HL-60 (cell line): Measurements from ENCODE around the gene DIP2A.

ENCODE experiments used
- DNase-seq, 2 experiments: peaks; one replicate each; pipeline ENCODE4 v3.0.0-alpha.2; 2010 to 2020; ENCODE audit warnings: low read depth in 1 of 2, low spot score in 1 of 2
- H3K27ac ChIP-seq: fragments of 250-450 bp; sonication (Bioruptor Pico); replicated peaks from 2 replicates; pipeline ENCODE4 v1.5.1; 2020; ENCODE audit warnings: mild to moderate bottlenecking, moderate library complexity
- H3K27me3 ChIP-seq: fragments of 250-450 bp; sonication (Bioruptor Pico); 2 replicates; pipeline ENCODE4 v1.5.1; 2021; ENCODE audit warnings: mild to moderate bottlenecking, moderate library complexity; ENCODE audit not compliant: insufficient read depth, poor library complexity, severe bottlenecking
- H3K4me3 ChIP-seq: replicated peaks from 2 replicates; pipeline ENCODE4 v1.5.1; 2011; ENCODE audit warnings: mild to moderate bottlenecking, control low read depth, low read length; ENCODE audit not compliant: insufficient read depth
- GABPA ChIP-seq: IDR thresholded peaks from 2 replicates; pipeline ENCODE4 v1.6.1; 2012; ENCODE audit warnings: low read depth
- POLR2AphosphoS5 ChIP-seq: IDR thresholded peaks from 2 replicates; pipeline ENCODE4 v1.6.1; 2012; ENCODE audit warnings: low read depth
- SPI1 ChIP-seq: IDR thresholded peaks from 2 replicates; pipeline ENCODE4 v1.6.1; 2012; ENCODE audit warnings: low read depth, mild to moderate bottlenecking, borderline replicate concordance
- TF ChIP-seq, protein P1 (sequence below): IDR thresholded peaks from 2 replicates; pipeline ENCODE4 v1.6.1; 2012; ENCODE audit warnings: low read depth; ENCODE audit not compliant: insufficient replicate concordance
- TF ChIP-seq, protein P2 (sequence below): IDR thresholded peaks from one replicate; pipeline ENCODE4 v1.5.1; 2011; ENCODE audit warnings: low read length, control low read depth, inconsistent platforms; ENCODE audit not compliant: insufficient read depth

DIP2A gene

DNA sequence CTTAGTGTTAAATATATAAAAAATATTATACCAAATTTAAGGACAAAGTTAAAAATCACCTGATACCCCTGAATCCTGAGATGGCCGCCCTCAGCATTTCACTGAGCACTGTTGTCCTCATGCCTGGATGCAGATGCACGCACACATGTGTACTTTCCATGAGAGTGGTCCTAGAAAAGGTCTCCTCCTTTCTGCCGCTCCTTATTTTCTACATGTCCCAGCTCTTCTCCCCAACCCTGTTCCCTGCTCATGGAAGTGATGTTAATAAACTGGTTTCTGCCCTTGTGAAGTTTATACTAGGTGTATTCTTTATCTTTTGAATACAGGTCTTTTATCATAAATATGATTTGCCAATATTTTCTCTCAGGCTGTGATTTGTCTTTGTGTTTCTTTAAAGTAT lies 32.9 kb downstream of the DIP2A start:
- no peak for DNase-seq
- TF ChIP-seq, protein P1, sequence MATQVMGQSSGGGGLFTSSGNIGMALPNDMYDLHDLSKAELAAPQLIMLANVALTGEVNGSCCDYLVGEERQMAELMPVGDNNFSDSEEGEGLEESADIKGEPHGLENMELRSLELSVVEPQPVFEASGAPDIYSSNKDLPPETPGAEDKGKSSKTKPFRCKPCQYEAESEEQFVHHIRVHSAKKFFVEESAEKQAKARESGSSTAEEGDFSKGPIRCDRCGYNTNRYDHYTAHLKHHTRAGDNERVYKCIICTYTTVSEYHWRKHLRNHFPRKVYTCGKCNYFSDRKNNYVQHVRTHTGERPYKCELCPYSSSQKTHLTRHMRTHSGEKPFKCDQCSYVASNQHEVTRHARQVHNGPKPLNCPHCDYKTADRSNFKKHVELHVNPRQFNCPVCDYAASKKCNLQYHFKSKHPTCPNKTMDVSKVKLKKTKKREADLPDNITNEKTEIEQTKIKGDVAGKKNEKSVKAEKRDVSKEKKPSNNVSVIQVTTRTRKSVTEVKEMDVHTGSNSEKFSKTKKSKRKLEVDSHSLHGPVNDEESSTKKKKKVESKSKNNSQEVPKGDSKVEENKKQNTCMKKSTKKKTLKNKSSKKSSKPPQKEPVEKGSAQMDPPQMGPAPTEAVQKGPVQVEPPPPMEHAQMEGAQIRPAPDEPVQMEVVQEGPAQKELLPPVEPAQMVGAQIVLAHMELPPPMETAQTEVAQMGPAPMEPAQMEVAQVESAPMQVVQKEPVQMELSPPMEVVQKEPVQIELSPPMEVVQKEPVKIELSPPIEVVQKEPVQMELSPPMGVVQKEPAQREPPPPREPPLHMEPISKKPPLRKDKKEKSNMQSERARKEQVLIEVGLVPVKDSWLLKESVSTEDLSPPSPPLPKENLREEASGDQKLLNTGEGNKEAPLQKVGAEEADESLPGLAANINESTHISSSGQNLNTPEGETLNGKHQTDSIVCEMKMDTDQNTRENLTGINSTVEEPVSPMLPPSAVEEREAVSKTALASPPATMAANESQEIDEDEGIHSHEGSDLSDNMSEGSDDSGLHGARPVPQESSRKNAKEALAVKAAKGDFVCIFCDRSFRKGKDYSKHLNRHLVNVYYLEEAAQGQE, result no peak
- TF ChIP-seq POLR2AphosphoS5 (no peak), GABPA (no peak), SPI1 (no peak)
- TF ChIP-seq, protein P2, sequence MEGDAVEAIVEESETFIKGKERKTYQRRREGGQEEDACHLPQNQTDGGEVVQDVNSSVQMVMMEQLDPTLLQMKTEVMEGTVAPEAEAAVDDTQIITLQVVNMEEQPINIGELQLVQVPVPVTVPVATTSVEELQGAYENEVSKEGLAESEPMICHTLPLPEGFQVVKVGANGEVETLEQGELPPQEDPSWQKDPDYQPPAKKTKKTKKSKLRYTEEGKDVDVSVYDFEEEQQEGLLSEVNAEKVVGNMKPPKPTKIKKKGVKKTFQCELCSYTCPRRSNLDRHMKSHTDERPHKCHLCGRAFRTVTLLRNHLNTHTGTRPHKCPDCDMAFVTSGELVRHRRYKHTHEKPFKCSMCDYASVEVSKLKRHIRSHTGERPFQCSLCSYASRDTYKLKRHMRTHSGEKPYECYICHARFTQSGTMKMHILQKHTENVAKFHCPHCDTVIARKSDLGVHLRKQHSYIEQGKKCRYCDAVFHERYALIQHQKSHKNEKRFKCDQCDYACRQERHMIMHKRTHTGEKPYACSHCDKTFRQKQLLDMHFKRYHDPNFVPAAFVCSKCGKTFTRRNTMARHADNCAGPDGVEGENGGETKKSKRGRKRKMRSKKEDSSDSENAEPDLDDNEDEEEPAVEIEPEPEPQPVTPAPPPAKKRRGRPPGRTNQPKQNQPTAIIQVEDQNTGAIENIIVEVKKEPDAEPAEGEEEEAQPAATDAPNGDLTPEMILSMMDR, result no peak
- Histone ChIP-seq H3K27ac (no peak overlapping the region), H3K4me3 (no peak overlapping the region), H3K27me3 (no peaks in the 10 kb centered on the region)

DNA sequence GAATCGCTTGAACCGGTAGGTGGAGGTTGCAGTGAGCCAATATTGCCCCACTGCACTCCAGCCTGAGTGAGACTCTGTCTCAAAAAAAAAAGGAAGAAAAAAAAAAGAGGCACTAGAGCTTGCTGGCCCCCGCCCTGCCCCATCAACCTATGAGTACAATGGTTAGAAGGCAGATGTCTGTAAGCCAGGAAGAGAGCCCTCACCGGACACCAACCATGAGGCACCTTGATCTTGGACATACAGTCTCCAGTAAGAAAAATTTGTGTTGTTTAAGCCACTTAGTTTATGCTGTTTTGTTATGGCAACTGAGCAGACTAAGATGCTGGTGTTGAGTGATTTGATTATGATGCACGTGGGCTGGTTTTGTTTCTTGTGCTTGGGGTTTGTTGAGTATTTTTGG lies 34.2 kb downstream of the DIP2A start:
- TF ChIP-seq GABPA, result no peak
- H3K4me3 ChIP-seq, result no peak overlapping the region
- H3K27me3 ChIP-seq, result no peaks in the 10 kb centered on the region
- DNase-seq, result no peak
- no peak overlapping the region for H3K27ac ChIP-seq

DNA sequence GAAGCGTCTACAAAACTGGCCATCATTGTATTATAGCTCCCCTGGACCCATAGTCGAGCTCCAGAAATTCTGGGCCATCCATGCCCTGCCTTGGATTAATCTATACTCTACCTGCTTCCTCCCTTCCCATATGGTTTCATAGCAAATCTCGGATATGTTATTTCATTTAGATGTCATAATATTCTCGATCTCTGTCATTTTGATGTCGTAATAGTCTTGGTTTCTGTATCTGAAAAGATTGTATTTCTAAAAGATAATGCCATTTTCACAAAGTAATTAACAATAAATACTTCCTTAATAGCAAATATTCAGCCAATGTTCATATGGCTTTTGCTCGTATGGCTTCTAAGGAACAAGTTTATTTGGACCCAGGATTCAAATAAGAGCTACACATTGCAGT lies 35.1 kb downstream of the DIP2A start:
- no peak overlapping the region for H3K27ac ChIP-seq
- DNase-seq, result no peak
- H3K4me3 ChIP-seq, result no peak overlapping the region
- no peaks in the 10 kb centered on the region for H3K27me3 ChIP-seq
- TF ChIP-seq GABPA (no peak), POLR2AphosphoS5 (no peak)

DNA sequence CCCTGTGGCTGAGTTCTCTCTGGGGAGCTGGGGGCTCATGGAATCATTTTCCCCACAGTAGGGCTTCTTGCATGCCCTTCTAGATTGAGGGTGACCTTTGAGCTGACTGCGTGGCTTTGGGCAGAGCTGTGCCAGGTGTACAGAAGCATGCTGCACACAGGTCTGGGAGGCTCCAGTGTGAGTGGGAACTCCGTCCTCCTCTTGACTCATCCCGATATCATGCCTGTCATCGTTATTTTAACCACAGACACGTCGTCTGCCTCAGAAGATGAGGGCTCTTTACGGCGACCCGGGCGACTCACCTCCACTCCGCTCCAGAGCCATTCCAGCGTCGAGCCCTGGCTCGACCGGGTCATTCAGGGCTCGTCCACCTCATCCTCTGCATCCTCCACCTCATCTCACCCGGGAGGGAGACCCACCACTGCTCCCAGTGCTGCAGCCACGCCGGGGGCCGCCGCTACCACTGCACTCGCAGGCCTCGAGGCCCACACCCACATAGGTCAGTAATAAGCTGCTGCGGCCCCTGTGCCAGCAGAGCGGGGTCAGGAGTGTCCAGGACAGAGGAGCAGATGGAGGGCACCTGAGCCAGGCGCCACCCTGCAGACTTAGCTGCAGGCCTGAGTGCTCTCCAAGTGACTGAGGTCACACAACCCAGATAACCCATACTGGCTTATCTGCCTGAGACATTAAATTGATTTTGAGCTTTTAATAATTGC lies 39.8 kb downstream of the DIP2A start:
- Histone ChIP-seq H3K4me3 (no peak overlapping the region), H3K27ac (no peak overlapping the region), H3K27me3 (no peaks in the 10 kb centered on the region)
- no peak for TF ChIP-seq GABPA
- TF ChIP-seq, protein P1, result no peak
- no peak for TF ChIP-seq POLR2AphosphoS5
- TF ChIP-seq, protein P2, result no peak
- no peak for TF ChIP-seq SPI1
- no peak for DNase-seq
